Fibroblast of skin of abdomen (primary cell): ENCODE data around the gene RFX7.

ENCODE experiments used
- DNase-seq: peaks from one replicate; pipeline ENCODE4 v3.0.0-alpha.2; 2013

The RFX7 gene

DNA sequence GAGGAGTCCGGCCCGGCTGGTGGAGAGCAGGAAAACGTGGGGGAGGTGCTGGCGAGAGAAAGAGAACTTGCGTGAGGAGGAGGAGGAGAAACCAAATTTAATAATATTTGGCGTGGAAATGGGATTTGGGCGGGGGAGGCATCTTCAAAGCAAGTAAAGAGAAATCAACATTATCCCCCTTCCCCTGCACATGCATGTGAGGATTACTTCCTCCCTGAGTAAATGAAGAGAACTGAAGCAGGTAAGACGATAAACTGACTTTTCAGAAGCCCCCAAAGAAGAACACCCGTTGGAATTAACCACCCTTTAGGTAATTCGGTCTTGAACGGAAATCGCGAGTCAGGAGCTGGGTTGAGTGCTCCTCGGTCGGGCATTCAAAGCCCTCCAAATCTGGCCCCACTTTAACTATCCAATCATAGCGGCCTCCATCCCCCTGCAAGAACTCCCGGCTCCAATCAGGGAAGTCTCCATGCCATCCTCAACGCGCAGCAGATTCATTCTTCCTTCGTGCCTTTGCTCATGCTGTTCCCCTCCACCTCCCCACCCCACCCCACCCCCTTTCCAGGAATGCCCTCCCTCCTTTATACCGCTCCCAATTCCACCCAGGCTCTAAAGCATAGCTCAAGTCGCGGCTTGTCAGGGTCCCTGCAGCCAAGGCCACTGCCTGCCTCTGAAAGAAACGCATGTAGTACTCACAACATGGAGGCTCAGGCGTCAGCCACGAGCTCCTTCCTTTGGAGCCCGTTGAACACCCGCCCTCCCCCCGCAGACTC is 545 bp upstream of the RFX7 start:
- DNase-seq: peak; percentile 86

DNA sequence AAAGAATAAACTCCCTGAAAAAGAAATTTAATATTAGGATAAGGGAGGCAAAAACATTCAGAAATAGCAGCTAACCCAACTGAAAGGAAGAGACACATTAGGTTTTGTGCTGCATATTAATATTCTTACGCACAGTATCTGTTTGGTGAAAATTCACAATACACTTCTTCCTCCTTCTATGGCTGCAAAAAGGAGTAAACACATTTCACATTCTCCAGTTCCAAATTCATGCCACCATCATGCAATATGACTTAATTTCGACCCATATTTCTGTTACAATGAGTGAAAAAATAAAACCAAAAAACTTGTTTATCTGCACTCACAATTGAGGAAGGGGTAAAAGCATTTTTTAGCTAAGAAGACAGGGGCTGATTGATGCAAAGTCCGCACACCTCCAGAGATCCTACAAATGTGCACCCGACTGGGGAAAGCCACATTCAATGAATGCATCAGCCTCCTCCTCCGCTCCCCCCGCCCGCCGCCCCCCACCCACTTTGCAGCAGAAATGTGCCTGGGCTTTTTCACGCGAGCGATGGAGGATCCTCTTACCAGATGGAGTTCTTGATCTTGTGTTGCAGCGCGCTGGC is 1.0 kb downstream of the RFX7 start:
- DNase-seq: no peak

DNA sequence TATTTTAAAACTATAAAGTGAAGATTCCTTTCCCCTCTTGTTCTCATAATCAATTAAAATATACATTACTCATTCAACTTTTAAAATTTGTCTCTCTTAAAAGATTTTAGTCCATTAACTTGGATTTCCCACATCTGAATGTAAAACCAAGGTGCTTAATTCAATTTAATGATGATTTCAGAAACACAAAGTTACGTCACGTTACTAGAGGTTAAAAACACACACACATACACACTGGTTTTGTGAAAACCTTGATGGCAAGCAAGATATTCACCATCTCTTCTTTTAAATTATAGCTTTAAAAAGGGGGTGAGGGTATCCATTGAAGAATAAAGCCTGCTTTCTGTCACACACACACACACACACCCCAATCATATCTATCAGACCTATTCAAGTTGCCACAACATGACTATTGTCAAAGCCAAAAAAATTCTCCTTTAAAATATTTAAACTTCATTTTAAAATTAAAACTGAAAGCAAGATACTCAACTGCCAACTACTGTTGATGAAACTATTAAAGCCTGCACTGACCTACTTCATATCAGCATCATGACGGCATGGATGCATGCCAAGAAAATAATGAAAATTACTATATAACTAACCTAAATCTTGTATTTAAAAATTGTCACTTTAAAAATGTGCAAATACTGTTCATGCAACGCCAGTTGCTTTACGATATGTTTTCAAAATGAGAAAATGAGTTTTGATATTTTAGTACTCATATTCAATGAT is 2.1 kb downstream of the RFX7 start:
- DNase-seq: no peak

DNA sequence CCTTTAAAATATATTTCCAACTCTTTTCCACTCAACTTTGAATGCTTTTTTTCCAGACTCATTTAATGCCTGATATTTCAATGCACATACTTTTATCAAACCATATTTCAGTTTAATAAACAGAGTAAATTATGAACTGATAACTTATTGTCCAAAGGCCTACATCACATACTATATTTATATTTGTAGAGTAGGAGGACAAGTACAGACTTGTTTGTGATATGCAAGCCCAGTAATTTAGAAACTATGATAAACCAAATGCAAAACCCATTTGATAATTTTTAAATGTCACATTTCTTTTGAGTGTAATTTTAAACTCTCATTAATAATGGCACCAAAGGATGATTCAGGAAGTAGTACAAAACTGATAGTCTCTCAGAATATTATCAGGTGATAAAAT is 3.3 kb downstream of the RFX7 start:
- no peak for DNase-seq

DNA sequence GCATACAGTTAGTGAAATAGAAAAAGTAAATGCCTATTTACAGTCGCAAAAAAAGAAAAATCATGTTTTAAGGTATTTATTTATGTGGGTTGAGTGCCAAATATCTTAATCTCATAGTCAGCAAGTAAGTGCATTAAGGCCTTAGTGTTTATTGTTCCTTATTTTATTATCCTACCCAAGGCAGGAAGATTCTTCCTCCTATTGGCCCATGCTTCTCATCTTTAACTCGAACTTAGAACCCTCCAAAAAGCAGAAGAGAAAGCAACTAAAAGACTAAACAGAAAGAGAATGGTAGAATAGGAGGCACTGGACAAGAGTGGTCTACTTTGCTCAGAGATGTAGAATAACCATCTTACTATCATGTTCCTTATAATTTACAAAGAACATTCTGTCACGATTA is 7.5 kb downstream of the RFX7 start:
- DNase-seq: no peak

DNA sequence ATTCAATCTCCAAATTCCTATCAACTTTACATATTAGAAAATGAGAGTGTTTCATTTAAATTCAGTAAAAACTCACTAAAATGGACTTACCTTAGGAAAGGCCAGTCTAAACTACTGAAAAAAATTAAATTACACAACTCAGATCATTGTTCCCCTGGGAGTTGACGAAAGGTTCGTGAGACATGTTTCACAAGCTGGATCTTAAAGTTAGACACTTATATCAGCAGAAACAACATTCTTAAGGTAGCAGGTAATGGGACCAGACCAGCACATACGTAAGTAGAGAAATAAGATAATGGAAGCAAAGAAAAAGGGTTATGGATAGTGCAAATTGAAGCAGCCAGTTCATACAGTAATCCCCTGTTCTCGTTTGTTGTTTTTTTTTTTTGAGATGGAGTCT is 8.9 kb downstream of the RFX7 start:
- DNase-seq: no peak

DNA sequence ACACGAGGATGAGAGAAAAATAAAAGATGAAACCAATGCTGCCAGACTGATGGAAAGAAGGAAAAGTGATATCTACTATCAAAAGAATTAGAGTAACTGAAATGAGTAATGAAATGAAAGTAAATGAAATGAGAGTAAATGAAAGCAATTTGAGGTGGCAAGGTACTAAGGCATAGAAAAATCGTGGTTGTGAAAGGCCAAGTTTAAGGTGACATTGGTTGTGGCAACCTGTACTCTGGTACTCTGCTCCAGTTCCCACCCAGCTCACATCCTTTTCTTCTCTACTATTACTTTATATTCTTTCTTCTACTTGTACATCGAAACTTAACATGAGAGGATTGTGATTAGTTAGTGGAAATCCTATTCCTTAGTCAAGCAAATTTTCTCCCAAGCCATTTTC is 10.1 kb downstream of the RFX7 start:
- DNase-seq: no peak

DNA sequence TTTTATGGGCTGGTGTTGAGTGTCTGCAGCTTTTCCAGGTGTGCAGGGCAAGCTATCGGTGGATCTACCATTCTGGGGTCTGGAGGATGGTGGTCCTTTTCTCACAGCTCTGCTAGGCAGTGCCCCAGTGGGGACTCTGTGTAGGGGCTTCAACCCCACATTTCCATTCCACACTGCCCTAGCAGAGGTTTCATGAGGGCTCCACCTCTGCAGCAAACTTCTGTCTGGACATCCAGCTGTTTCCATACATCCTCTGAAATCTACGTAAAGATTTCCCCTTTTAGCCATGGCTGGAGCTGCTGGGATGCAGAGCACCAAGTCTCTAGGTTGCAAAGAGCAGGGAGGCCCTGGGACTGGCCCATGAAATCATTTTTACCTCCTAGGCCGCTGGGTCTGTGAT is 11.6 kb downstream of the RFX7 start:
- DNase-seq: no peak

DNA sequence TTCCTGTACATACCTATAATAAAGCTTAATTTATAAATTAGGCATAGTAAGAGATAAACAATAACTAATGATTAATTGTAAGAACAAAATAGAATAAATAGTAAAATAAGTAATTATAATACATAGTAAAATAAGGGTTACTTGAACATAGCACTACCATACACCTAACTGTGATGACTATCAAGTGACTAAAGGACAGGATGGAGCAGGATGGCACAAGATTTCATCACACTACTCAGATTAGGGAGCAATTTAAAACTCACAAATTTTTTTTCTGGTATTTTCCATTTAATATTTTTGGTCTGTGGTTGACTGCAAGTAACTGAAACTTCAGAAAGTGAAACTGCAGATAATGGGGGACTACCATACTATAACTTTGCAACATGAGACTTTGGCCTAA is 14.8 kb downstream of the RFX7 start:
- DNase-seq: no peak

DNA sequence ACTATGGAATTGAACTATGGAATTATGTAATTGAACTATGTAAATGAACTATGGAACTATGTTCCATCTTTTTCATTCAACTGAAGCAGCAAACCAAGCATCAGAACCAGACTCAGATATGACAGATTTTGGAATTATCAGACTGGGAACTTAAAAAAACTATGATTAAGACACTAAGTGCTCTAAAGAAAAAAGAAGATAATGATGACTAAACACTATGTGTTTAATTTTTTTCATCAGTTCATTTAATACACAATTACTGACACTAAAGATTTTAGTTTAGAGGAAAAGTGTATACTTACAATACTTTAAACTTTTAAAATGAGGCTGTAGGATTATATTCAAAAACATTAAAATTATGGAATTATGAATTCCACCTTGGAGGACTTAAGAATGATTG is 15.3 kb downstream of the RFX7 start:
- DNase-seq: no peak

DNA sequence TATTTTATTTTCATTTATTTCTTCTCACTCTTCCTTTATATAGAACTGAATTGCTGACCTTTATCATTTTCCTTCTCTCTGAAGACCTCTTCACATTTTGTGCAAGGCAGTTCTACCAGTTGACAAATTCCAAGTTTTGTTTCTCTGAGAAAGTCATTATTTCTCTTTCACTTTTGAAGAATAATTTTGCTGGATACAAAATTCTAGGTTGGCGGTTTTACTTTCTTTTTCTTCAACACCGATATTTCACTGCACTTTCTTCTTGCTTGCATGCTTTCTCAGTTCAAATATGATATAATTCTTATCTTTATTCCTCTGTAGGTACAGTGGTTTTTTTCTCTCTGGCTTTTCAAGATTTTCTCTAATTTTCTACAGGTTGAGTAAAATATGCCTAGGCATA is 15.9 kb downstream of the RFX7 start:
- DNase-seq: no peak

DNA sequence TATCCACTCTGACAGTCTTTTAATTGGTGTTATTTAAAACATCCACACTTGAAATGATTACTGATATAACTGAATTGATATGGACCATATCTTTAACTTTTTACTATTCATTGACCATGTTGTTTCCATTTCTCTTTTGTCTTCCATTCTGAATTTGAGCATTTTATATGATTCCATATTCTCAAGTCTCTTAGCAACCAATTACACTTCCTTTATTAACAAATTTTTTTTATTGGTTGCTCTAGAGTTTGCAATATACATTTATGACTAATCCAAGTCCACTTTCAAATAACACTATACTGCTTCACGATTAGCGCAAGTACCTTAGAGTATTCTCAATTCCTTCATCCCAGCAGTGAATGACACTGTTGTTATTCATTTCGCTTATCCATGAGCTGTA is 16.4 kb downstream of the RFX7 start:
- DNase-seq: no peak

DNA sequence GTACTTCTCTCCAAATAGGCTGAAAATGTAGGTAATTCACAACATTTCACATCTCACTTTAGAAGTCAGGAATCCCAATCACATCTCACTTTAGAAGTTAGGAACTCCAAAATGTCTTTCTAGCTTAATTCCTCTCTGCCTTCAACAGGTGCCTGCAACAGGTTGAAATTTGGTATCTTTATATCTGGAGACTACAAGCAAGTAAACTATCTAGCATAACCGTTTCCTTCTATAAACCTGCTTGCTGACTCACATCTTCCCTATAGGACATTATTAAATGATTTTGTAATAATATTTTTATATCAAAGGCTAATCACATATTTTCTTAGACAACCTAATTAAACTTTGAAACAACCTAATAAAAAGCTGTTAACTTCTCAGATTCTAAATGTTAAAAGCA is 18.2 kb downstream of the RFX7 start:
- DNase-seq: no peak

DNA sequence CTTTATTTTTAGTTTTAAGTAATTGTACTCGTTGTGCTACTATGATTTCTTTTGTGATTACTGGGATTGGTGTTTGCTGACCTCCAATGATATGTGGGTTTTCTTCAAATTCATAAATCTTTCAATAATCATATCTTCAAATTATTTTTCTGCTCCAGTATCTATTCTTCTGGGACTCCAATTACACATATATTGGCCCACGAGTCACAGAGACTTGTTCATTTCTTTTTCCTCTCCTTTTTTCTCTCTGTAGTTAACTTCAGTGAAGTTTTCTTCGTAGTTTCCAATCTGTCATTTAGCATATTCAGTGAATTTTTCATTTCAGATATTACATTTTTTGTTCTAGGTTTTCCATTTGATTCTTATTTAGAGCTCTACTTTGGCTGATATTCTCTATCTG is 21.4 kb downstream of the RFX7 start:
- no peak for DNase-seq

DNA sequence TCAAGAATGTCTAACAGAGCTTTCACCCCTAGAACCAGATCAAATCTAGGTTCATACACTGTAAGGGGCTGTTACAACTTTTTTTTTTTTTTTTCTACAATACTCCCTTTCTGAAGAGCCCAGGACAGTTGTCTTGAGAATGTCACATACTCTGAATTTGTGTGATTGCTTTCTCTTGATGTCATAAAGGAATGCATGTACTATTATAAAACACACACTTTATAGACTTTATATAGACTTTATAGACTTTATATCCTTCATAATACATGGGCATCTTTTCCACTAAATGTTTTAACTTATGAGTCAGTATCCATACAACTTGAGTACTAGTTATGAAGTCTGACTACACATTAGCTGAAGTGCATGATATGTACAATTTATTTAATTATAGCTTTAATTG is 26.3 kb downstream of the RFX7 start:
- DNase-seq: no peak

DNA sequence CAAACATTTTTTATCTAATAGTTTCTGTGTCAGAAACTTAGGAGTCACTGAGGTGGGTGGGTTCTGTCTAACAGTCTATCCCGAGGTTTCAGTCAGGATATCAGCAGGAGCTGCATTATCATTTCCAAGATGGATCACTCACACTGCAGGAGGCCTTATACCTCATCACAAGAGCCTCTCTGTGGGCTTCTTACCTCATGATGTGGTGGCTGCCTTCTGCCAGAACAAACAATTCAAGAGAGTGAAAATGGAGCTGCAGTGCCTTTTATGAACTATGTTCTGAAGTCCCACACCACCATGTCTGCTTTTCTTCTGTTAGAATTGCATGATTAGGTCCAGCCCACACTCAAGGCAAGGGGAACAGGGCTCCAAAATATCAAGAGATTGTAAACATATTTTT is 27.9 kb downstream of the RFX7 start:
- peak; percentile 73 for DNase-seq

DNA sequence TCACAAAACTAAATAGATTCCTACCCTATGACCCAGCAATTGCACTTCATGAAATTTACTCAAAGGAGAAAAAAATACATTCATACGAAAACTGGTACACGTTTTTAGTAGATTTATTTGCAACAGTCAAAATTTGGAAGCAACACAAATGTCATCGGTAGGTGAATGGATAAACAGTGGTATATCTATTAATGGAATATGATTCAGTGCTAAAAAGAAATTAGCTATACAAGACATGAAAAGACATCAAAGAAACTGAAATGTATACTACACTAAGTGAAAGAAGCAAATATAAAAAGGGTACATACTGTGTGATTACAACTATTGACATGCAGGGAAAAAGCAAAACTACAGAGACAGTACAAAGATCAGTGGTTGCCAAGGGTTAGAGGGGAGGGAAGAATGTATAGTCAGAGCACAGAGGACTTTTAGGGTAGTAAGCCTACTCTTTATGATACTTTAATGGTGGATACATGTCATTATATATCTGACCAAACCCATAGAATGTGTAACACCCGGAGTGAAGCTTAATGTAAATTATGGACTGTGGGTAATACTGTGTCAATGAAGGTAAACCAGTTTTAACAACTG is 31.6 kb downstream of the RFX7 start:
- DNase-seq: no peak

DNA sequence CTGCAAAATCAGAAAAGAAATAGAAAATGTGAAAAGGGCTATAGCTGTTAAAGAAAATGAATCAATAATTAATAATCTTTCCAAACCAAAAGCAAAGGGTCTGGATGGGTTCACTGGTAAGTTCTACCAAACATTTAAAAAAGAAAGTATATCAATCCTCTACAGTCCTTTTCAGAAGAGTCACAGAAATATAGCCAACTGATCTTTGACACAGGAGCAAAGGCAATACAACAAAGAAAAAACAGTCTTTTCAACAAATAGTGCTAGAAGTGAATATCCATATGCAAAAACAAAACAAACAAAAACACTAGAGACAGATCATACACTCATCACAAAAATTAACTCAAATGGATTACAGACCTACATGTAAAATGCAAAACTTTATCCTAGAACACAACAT is 32.6 kb downstream of the RFX7 start:
- DNase-seq: no peak

DNA sequence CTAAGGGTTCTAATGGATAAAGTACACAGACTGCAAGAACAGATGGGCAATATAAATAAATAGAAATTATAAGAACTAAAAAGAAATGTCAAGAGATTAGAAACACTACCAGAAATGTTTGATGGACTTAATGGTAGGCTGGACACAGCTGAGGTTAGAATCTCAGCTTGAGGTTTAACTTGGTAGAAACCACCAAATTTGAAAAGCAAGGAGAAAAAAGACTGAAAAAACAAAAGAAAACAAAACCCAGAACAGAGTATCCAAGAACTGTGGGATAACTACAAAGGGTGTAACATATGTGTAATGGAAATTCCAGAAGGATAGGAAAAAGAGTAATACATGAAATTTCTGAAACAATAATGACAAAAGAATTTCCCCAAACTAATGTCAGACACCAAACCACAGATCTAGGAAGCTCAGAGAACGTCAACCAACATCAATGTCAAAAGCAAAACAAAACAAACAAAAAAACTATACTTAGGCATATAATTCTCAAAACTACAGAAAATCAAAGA is 35.0 kb downstream of the RFX7 start:
- DNase-seq: peak; percentile 9

DNA sequence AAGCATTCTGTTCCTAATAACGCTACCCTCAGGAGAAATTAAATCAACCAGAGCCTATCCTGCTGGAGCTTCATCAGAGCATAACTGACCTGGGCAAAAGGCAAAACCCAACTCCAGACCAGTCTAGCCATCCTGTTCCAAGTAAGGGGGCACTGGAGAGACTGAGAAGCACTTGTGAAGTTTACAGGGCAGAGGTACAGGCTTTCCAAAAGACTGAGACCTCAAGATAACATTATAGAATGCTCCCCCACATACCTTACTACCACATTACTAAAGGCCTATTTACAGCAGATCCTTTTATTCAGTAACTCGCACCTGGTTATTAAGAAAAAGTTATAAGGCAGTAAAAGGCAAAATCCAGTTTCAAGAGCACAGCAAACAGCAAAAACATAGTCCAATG is 35.5 kb downstream of the RFX7 start:
- no peak for DNase-seq

DNA sequence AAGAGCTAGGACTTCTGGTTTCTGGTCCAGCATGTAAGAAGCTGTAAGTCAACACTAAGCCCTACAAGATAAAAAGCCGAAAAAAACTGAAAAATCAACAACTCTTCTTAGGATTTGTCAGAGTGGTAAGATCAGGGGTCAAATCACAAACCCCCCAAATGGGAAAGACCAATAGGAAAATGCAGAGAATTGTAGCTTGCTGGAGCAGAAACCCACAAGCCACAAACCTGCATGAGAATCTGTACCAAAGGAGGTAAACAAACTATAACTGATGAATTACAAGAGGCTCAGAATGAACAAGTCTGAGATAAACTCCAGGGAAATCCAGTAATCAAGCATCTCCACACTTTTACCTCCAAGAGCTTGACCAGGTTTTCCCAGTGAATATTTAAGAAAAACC is 36.0 kb downstream of the RFX7 start:
- DNase-seq: no peak

DNA sequence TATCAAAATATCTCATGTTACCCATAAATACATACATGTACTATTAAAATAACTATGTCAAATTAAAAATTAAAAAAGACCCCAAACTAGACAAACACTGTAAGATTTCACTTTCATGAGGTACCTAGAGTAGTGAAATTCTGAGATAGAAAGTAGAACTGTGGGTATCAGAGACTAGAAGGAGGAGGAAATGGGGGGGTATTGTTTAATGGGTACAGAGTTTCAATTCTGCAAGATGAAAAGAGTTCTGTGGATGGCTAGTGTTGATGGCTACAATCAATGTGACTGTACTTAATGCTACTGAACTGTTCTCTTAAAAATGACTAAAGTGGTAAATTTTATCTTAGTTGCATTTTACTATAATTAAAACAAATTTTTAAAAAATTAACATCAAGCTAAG is 36.6 kb downstream of the RFX7 start:
- no peak for DNase-seq

DNA sequence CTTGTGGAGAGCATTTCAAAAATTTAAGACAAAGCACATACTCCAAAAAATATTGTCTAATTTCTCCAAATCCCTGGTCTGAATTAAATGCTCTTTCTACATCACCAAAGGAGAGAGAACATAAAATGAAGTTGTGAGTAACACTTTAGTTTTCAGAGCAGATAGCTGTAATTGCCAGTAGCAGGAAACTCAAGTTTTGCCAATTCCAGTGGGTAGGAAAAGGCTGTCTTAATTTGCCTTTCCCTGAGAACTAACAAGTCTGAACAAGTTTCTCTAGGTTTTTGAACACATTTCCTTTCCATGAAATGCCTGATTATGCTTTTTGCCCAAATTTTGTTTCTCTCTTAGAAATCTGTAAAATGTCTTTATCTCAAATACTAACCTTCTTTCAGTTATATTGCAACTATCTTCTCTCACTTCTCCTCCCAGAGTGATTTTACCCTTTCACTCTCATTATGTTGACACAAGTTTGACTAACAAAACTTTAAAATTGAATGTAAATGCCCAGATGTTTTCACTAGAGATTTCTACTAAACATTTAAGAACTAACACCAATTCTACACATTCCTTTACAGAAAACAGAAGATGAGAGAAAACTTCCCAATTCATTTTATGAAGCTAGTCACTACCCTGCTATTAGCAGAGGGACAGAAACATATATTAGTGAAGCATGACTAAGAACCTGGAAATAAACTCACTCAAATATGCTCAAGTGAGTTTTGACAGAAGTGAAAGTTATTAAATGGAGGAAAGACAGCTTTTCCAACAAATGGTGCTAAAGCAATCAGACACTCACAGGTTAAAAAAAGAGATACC is 38.4 kb downstream of the RFX7 start:
- DNase-seq: peak; percentile 23
